Muscle of leg (tissue), 11 donors: ENCODE data around the gene DUSP22. TPM values are rescaled to one million over a fixed set of nuclear protein-coding genes. Genes with fewer than 3 reads are reported as not detected.
A peak's percentile ranks its signal among the peaks of the same experiment; 100 is the strongest.

Source experiments
- DNase-seq: peaks from one replicate; pipeline ENCODE4 v3.0.0; 2013
- H3K27ac ChIP-seq: one replicate; pipeline ENCODE4 v1.5.1; 2013; ENCODE audit warnings: mild to moderate bottlenecking, low read length, control low read depth
- H3K27me3 ChIP-seq: one replicate; pipeline ENCODE4 v1.6.1; 2013; ENCODE audit warnings: low read length; ENCODE audit not compliant: control insufficient read depth, insufficient read depth
- H3K36me3 ChIP-seq: one replicate; pipeline ENCODE4 v1.6.1; 2013; ENCODE audit warnings: low read length; ENCODE audit not compliant: control insufficient read depth, insufficient read depth
- H3K4me1 ChIP-seq: one replicate; pipeline ENCODE4 v1.6.1; 2013; ENCODE audit warnings: low read length; ENCODE audit not compliant: control insufficient read depth, insufficient read depth
- H3K4me3 ChIP-seq: one replicate; pipeline ENCODE4 v1.5.1; 2013; ENCODE audit warnings: low read length, control low read depth
- H3K9me3 ChIP-seq: replicated peaks from 2 replicates; pipeline ENCODE4 v1.6.1; 2013; ENCODE audit warnings: low read depth, low read length; ENCODE audit not compliant: control insufficient read depth
- WGBS: methylation state at CpG from one replicate; pipeline ENCODE4 v1.1.5; 2013; ENCODE audit warnings: missing lambda C conversion rate; ENCODE audit not compliant: insufficient coverage; 5-methylcytosine and 5-hydroxymethylcytosine counted together
- polyA plus RNA-seq, 8 donors: library from polyadenylated mRNA; unstranded; fragments of 120-200 nt; gene quantifications; one replicate each; pipeline versions ENCODE4 v1.2.1 to v1.2.3, GENCODE V29; 2013; ENCODE audit warnings: inconsistent platforms in 1 of 8, low replicate concordance in 1 of 8; ENCODE audit not compliant: insufficient read length in 8 of 8, insufficient read depth in 1 of 8
- total RNA-seq: library from RNA; stranded (reverse); fragments of 120-200 nt; gene quantifications from one replicate; pipeline ENCODE4 v1.2.4, GENCODE V29; 2013

The DUSP22 gene
- total and polyA plus RNA-seq, 9 donors, result 20.7 to 35.5 (median 28.9) TPM

GRCh38 chr6:328924-329323 lies 36.6 kb downstream of the DUSP22 start:
- peaks cover 5% of the 10 kb centered on the region for H3K36me3 ChIP-seq
- H3K4me3 ChIP-seq, result no peak overlapping the region
- H3K27ac ChIP-seq, result no peak overlapping the region
- peaks cover 17% of the 10 kb centered on the region for H3K9me3 ChIP-seq
- no peaks in the 10 kb centered on the region for H3K27me3 ChIP-seq
- no peak for DNase-seq
- H3K4me1 ChIP-seq, result peaks cover 20% of the 10 kb centered on the region
- WGBS, result 75% methylated on average over 6 of the region's 7 CpGs

GRCh38 chr6:329888-330691 lies 37.8 kb downstream of the DUSP22 start:
- peaks cover 5% of the 10 kb centered on the region for H3K36me3 ChIP-seq
- H3K4me1 ChIP-seq, result peaks cover 12% of the 10 kb centered on the region
- no peaks in the 10 kb centered on the region for H3K27me3 ChIP-seq
- H3K9me3 ChIP-seq, result peaks cover 10% of the 10 kb centered on the region
- WGBS, result 57% methylated on average over 12 of the region's 15 CpGs
- no peak overlapping the region for H3K27ac ChIP-seq
- no peak overlapping the region for H3K4me3 ChIP-seq
- peak; percentile 68 for DNase-seq

- Histone ChIP-seq H3K27me3 (no peaks in the 10 kb centered on the region), H3K9me3 (peaks cover 10% of the 10 kb centered on the region), H3K36me3 (peaks cover 5% of the 10 kb centered on the region), H3K27ac (no peak overlapping the region), H3K4me1 (peaks cover 17% of the 10 kb centered on the region), H3K4me3 (no peak overlapping the region)
- 73% methylated on average over 6 of the region's 8 CpGs for WGBS
- no peak for DNase-seq
These were observed 38.7 kb downstream of the DUSP22 start for GRCh38 chr6:330948-331347.

- Histone ChIP-seq H3K36me3 (peaks cover 2% of the 10 kb centered on the region), H3K27me3 (no peaks in the 10 kb centered on the region), H3K4me1 (peaks cover 20% of the 10 kb centered on the region), H3K9me3 (peaks cover 9% of the 10 kb centered on the region), H3K4me3 (no peak overlapping the region), H3K27ac (no peak overlapping the region)
- DNase-seq, result no peak
- WGBS, result 77% methylated on average over 13 of the region's 13 CpGs
These were observed 39.6 kb downstream of the DUSP22 start for GRCh38 chr6:331622-332521.

GRCh38 chr6:332671-333070 lies 40.4 kb downstream of the DUSP22 start:
- H3K27me3 ChIP-seq, result no peaks in the 10 kb centered on the region
- DNase-seq, result no peak
- WGBS, result 71% methylated on average over 6 of the region's 7 CpGs
- H3K4me1 ChIP-seq, result peaks cover 13% of the 10 kb centered on the region
- H3K4me3 ChIP-seq, result no peak overlapping the region
- no peak overlapping the region for H3K27ac ChIP-seq
- H3K36me3 ChIP-seq, result peaks cover 2% of the 10 kb centered on the region
- H3K9me3 ChIP-seq, result peaks cover 3% of the 10 kb centered on the region

GRCh38 chr6:333379-334002 lies 41.2 kb downstream of the DUSP22 start:
- no peak overlapping the region for H3K4me3 ChIP-seq
- H3K36me3 ChIP-seq, result peaks cover 2% of the 10 kb centered on the region
- H3K27ac ChIP-seq, result no peak overlapping the region
- no peaks in the 10 kb centered on the region for H3K27me3 ChIP-seq
- H3K4me1 ChIP-seq, result peaks cover 9% of the 10 kb centered on the region
- 74% methylated on average over 13 of the region's 13 CpGs for WGBS
- no peak for DNase-seq
- peaks cover 2% of the 10 kb centered on the region for H3K9me3 ChIP-seq

GRCh38 chr6:334536-335510 lies 42.5 kb downstream of the DUSP22 start:
- Histone ChIP-seq H3K27me3 (no peaks in the 10 kb centered on the region), H3K36me3 (peaks cover under 1% of the 10 kb centered on the region), H3K4me1 (peaks cover 9% of the 10 kb centered on the region), H3K4me3 (no peak overlapping the region), H3K9me3 (no peaks in the 10 kb centered on the region), H3K27ac (no peak overlapping the region)
- WGBS, result 89% methylated on average over 2 of the region's 10 CpGs
- peak; percentile 30 for DNase-seq

GRCh38 chr6:335572-335971 lies 43.3 kb downstream of the DUSP22 start:
- Histone ChIP-seq H3K4me3 (no peak overlapping the region), H3K27me3 (no peaks in the 10 kb centered on the region), H3K4me1 (peaks cover 9% of the 10 kb centered on the region), H3K27ac (no peak overlapping the region), H3K9me3 (peaks cover 1% of the 10 kb centered on the region), H3K36me3 (no peaks in the 10 kb centered on the region)
- WGBS, result 78% methylated on average over 4 of the region's 6 CpGs
- DNase-seq, result peak; percentile 38
